HPDE6-E6E7 (cell line): Measurements from ENCODE around the gene MTHFSD.

ENCODE experiments used
- DNase-seq: peaks from one replicate; pipeline ENCODE4 v3.0.0; 2011; ENCODE audit warnings: missing footprints; ENCODE audit errors: extremely low spot score

MTHFSD gene

GRCh38 chr16:86514481-86515376 lies 40.3 kb downstream of the MTHFSD start:
- DNase-seq, result no peak

GRCh38 chr16:86513471-86514277 lies 41.4 kb downstream of the MTHFSD start:
- DNase-seq, result no peak

GRCh38 chr16:86512860-86513470 lies 42.1 kb downstream of the MTHFSD start:
- no peak for DNase-seq

GRCh38 chr16:86512301-86512859 lies 42.7 kb downstream of the MTHFSD start:
- DNase-seq, result no peak

- DNase-seq, result no peak
Measured at GRCh38 chr16:86511317-86512161, 43.5 kb downstream of the MTHFSD start.

GRCh38 chr16:86510465-86511261 lies 44.4 kb downstream of the MTHFSD start, which contains the start of gene FOXF1:
TSS of gene FOXF1 (plus strand) at chr16:86510527. CDS start at chr16:86510570, 43 bp downstream.
- DNase-seq, result no peak

GRCh38 chr16:86509759-86510464 lies 45.1 kb downstream of the MTHFSD start:
- no peak for DNase-seq

- DNase-seq, result peak; percentile 26
Measured at GRCh38 chr16:86508947-86509758, 45.9 kb downstream of the MTHFSD start.

- DNase-seq, result no peak
Measured at GRCh38 chr16:86508028-86508946, 46.7 kb downstream of the MTHFSD start.

GRCh38 chr16:86507173-86508027 lies 47.6 kb downstream of the MTHFSD start:
- DNase-seq, result no peak

GRCh38 chr16:86505899-86506864 lies 48.9 kb downstream of the MTHFSD start:
- no peak for DNase-seq

GRCh38 chr16:86505185-86505898 lies 49.7 kb downstream of the MTHFSD start:
- no peak for DNase-seq

GRCh38 chr16:86504315-86505184 lies 50.5 kb downstream of the MTHFSD start:
- DNase-seq, result no peak

- DNase-seq, result no peak
Measured at GRCh38 chr16:86503830-86504229, 51.2 kb downstream of the MTHFSD start.
